HepG2 (cell line): Measurements from ENCODE around the gene NHSL1. TPM values are rescaled to one million over a fixed set of nuclear protein-coding genes. Genes with fewer than 3 reads are reported as not detected.
A peak's percentile ranks its signal among the peaks of the same experiment; 100 is the strongest.

Experiments
- ARHGAP35 ChIP-seq: sonication (generic); formaldehyde crosslinking; IDR thresholded peaks from 2 replicates; pipeline ENCODE4 v1.9.0; 2022; ENCODE audit warnings: mild to moderate bottlenecking, inconsistent platforms, moderate library complexity, missing genetic modification reagents, borderline replicate concordance
- HHEX ChIP-seq: IDR thresholded peaks from 2 replicates; pipeline ENCODE4 v1.6.1; 2016; ENCODE audit warnings: control low read depth
- MIER2 ChIP-seq: IDR thresholded peaks from 2 replicates; pipeline ENCODE4 v1.6.1; 2016; ENCODE audit warnings: missing biosample characterization, missing genetic modification reagents
- MTF1 ChIP-seq: sonication (generic); formaldehyde crosslinking; IDR thresholded peaks from 2 replicates; pipeline ENCODE4 v1.5.0; 2020; ENCODE audit warnings: missing genetic modification reagents
- RARA ChIP-seq: IDR thresholded peaks from 2 replicates; pipeline ENCODE4 v1.6.1; 2016; ENCODE audit warnings: missing genetic modification reagents, missing compliant biosample characterization
- RXRB ChIP-seq: IDR thresholded peaks from 2 replicates; pipeline ENCODE4 v1.6.1; 2016; ENCODE audit warnings: borderline replicate concordance, missing genetic modification reagents, missing compliant biosample characterization
- TAF1 ChIP-seq: sonication (generic); formaldehyde crosslinking; IDR thresholded peaks from 2 replicates; pipeline ENCODE4 v1.4.0; 2020; ENCODE audit warnings: missing genetic modification reagents
- TCF7 ChIP-seq: sonication (generic); IDR thresholded peaks from 2 replicates; pipeline ENCODE4 v1.6.1; 2016; ENCODE audit warnings: antibody characterized with exemption, low read depth
- ZEB1 ChIP-seq: IDR thresholded peaks from 2 replicates; pipeline ENCODE4 v1.6.1; 2012; ENCODE audit warnings: mild to moderate bottlenecking, low read depth, inconsistent platforms; ENCODE audit not compliant: insufficient replicate concordance
- ZFP37 ChIP-seq: sonication (generic); formaldehyde crosslinking; IDR thresholded peaks from 2 replicates; pipeline ENCODE4 v1.4.0; 2020; ENCODE audit warnings: missing genetic modification reagents, borderline replicate concordance
- ZNF543 ChIP-seq: sonication (generic); formaldehyde crosslinking; IDR thresholded peaks from 2 replicates; pipeline ENCODE4 v1.4.0; 2020; ENCODE audit warnings: mild to moderate bottlenecking, missing genetic modification reagents
- ZNF678 ChIP-seq: sonication (generic); formaldehyde crosslinking; IDR thresholded peaks from 2 replicates; pipeline ENCODE4 v1.4.0; 2020; ENCODE audit warnings: mild to moderate bottlenecking, missing genetic modification reagents
- polyA plus RNA-seq, 8 experiments: library from polyadenylated mRNA; depleted of rRNA in 3 of 8; stranded (reverse) in 7 of 8; unstranded in 1 of 8; fragments of >200 nt; fragmentation: Illumina TruSeq in 4 of 8; extraction: Trizol in 4 of 8; gene quantifications; 2 replicates each; pipeline versions ENCODE4 v1.2.1 to v1.2.3, GENCODE V29; 2011 to 2016; ENCODE audit warnings: low read depth in 4 of 8, missing spikeins in 1 of 8, mixed read lengths in 1 of 8; ENCODE audit not compliant: insufficient read depth in 1 of 8
- total RNA-seq, 5 experiments: library from RNA; depleted of rRNA; stranded (reverse); fragments of >200 nt; fragmentation: Illumina TruSeq; extraction: Trizol; gene quantifications; 2 replicates each; pipeline ENCODE4 v1.2.3, GENCODE V29; 2016; ENCODE audit warnings: low read depth in 1 of 5
- TF ChIP-seq, protein P1 (sequence below): sonication (generic); formaldehyde crosslinking; conservative IDR thresholded peaks from 2 replicates; pipeline ENCODE4 v1.4.0; 2020; ENCODE audit warnings: mild to moderate bottlenecking, missing genetic modification reagents, moderate library complexity
- TF ChIP-seq, protein P2 (sequence below), 2 experiments: fragments of 450-650 bp in 1 of 2; sonication (generic) in 1 of 2; formaldehyde crosslinking; IDR thresholded peaks; 2 replicates each; pipeline versions ENCODE4 v1.5.0 to v1.8.0; 2020 to 2022; ENCODE audit warnings: mild to moderate bottlenecking in 1 of 2, missing genetic modification reagents in 1 of 2
- TF ChIP-seq, protein P3 (sequence below): sonication (generic); formaldehyde crosslinking; IDR thresholded peaks from 2 replicates; pipeline ENCODE4 v1.5.0; 2020; ENCODE audit warnings: missing genetic modification reagents
- TF ChIP-seq, protein P4 (sequence below): IDR thresholded peaks from 2 replicates; pipeline ENCODE4 v1.6.1; 2016; ENCODE audit warnings: low read depth
- TF ChIP-seq, protein P5 (sequence below): IDR thresholded peaks from 2 replicates; pipeline ENCODE4 v1.4.0; 2020; ENCODE audit warnings: mild to moderate bottlenecking, missing genetic modification reagents
- TF ChIP-seq, protein P6 (sequence below): sonication (generic); formaldehyde crosslinking; IDR thresholded peaks from 2 replicates; pipeline ENCODE4 v1.9.0; 2021; ENCODE audit warnings: missing genetic modification reagents, borderline replicate concordance

Gene NHSL1
- total and polyA plus RNA-seq, 2 of the 13 experiments (the other 11 are each of a cell fraction or from before 2014, with no cell fraction given), result 24.9 to 53.6 TPM

DNA sequence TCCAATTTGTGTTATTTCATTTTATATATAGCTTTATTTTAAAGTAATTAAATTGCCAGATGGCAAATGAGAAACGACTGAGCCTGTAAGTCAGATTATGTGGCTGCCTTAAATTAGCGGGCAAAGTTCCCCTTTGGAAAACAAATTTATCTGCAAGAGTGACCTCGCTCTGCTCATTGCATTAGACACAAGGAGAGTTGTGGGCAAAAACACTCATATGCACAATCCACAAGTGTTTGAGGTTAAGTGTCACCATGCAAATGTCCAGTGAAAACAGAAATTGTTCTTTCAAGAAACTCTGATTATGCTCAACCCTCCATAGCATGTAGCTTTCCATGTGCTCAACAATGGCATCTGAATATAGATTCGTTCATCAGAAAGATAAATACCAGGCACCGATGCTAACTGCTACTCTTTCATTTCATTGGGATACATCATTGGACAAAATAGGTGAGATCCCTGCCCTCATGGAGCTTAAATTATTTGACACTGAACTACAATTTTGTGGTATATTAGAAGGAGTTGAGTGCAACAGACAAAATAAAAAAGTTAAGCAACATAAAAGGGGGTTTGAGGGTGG lies 1.7 kb upstream of the NHSL1 start (continued):
- TF ChIP-seq, protein P1, sequence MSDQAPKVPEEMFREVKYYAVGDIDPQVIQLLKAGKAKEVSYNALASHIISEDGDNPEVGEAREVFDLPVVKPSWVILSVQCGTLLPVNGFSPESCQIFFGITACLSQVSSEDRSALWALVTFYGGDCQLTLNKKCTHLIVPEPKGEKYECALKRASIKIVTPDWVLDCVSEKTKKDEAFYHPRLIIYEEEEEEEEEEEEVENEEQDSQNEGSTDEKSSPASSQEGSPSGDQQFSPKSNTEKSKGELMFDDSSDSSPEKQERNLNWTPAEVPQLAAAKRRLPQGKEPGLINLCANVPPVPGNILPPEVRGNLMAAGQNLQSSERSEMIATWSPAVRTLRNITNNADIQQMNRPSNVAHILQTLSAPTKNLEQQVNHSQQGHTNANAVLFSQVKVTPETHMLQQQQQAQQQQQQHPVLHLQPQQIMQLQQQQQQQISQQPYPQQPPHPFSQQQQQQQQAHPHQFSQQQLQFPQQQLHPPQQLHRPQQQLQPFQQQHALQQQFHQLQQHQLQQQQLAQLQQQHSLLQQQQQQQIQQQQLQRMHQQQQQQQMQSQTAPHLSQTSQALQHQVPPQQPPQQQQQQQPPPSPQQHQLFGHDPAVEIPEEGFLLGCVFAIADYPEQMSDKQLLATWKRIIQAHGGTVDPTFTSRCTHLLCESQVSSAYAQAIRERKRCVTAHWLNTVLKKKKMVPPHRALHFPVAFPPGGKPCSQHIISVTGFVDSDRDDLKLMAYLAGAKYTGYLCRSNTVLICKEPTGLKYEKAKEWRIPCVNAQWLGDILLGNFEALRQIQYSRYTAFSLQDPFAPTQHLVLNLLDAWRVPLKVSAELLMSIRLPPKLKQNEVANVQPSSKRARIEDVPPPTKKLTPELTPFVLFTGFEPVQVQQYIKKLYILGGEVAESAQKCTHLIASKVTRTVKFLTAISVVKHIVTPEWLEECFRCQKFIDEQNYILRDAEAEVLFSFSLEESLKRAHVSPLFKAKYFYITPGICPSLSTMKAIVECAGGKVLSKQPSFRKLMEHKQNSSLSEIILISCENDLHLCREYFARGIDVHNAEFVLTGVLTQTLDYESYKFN, result peak; percentile 83
- TF ChIP-seq, protein P2, sequence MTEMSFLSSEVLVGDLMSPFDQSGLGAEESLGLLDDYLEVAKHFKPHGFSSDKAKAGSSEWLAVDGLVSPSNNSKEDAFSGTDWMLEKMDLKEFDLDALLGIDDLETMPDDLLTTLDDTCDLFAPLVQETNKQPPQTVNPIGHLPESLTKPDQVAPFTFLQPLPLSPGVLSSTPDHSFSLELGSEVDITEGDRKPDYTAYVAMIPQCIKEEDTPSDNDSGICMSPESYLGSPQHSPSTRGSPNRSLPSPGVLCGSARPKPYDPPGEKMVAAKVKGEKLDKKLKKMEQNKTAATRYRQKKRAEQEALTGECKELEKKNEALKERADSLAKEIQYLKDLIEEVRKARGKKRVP (CRISPR knock-in tag; IDR thresholded peaks at IDR 0.05), result 0 out of 4 replicates have a peak, but pooled peaks of 1 of the 2 experiments have one; percentile 29
- TF ChIP-seq ZNF678 (CRISPR knock-in tag) (no peak), RXRB (CRISPR knock-in tag) (peak; percentile 69), MIER2 (CRISPR knock-in tag) (no peak), HHEX (CRISPR knock-in tag) (no peak), ZFP37 (no peak), MTF1 (CRISPR knock-in tag) (no peak), ARHGAP35 (CRISPR knock-in tag) (no peak), TCF7 (no peak), TAF1 (CRISPR knock-in tag) (no peak), RARA (CRISPR knock-in tag) (0 out of 2 replicates have a peak, but pooled peaks have one; percentile 15), ZEB1 (no peak), ZNF543 (CRISPR knock-in tag) (no peak)
- TF ChIP-seq, protein P3, sequence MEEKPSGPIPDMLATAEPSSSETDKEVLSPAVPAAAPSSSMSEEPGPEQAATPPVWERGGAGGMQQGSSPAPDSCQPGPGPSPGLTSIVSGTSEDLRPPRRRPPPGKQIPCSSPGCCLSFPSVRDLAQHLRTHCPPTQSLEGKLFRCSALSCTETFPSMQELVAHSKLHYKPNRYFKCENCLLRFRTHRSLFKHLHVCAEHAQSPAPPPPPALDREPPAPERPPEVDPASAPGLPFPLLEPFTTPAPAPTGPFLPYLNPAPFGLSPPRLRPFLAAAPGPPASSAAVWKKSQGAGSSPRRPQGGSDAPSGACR (CRISPR knock-in tag), result no peak
- TF ChIP-seq, protein P4, sequence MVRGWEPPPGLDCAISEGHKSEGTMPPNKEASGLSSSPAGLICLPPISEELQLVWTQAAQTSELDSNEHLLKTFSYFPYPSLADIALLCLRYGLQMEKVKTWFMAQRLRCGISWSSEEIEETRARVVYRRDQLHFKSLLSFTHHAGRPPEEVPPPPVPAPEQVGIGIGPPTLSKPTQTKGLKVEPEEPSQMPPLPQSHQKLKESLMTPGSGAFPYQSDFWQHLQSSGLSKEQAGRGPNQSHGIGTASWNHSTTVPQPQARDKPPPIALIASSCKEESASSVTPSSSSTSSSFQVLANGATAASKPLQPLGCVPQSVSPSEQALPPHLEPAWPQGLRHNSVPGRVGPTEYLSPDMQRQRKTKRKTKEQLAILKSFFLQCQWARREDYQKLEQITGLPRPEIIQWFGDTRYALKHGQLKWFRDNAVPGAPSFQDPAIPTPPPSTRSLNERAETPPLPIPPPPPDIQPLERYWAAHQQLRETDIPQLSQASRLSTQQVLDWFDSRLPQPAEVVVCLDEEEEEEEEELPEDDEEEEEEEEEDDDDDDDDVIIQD, result peak; percentile 10; the same call in 1 of the 2 replicates
- TF ChIP-seq, protein P5, sequence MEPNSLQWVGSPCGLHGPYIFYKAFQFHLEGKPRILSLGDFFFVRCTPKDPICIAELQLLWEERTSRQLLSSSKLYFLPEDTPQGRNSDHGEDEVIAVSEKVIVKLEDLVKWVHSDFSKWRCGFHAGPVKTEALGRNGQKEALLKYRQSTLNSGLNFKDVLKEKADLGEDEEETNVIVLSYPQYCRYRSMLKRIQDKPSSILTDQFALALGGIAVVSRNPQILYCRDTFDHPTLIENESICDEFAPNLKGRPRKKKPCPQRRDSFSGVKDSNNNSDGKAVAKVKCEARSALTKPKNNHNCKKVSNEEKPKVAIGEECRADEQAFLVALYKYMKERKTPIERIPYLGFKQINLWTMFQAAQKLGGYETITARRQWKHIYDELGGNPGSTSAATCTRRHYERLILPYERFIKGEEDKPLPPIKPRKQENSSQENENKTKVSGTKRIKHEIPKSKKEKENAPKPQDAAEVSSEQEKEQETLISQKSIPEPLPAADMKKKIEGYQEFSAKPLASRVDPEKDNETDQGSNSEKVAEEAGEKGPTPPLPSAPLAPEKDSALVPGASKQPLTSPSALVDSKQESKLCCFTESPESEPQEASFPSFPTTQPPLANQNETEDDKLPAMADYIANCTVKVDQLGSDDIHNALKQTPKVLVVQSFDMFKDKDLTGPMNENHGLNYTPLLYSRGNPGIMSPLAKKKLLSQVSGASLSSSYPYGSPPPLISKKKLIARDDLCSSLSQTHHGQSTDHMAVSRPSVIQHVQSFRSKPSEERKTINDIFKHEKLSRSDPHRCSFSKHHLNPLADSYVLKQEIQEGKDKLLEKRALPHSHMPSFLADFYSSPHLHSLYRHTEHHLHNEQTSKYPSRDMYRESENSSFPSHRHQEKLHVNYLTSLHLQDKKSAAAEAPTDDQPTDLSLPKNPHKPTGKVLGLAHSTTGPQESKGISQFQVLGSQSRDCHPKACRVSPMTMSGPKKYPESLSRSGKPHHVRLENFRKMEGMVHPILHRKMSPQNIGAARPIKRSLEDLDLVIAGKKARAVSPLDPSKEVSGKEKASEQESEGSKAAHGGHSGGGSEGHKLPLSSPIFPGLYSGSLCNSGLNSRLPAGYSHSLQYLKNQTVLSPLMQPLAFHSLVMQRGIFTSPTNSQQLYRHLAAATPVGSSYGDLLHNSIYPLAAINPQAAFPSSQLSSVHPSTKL (CRISPR knock-in tag), result peak; percentile 69; the same call in 1 of the 2 replicates
- TF ChIP-seq, protein P6, sequence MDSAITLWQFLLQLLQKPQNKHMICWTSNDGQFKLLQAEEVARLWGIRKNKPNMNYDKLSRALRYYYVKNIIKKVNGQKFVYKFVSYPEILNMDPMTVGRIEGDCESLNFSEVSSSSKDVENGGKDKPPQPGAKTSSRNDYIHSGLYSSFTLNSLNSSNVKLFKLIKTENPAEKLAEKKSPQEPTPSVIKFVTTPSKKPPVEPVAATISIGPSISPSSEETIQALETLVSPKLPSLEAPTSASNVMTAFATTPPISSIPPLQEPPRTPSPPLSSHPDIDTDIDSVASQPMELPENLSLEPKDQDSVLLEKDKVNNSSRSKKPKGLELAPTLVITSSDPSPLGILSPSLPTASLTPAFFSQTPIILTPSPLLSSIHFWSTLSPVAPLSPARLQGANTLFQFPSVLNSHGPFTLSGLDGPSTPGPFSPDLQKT, result no peak
